GM12878 (cell line): Measurements from ENCODE around the gene GMCL2.
A peak's percentile ranks its signal among the peaks of the same experiment; 100 is the strongest.

ENCODE experiments used
- ATF2 ChIP-seq: IDR thresholded peaks from 2 replicates; pipeline ENCODE4 v1.6.1; 2012; ENCODE audit warnings: low read length, inconsistent platforms
- CTCF ChIP-seq, 3 experiments: IDR thresholded peaks in 2 of 3; conservative IDR thresholded peaks in 1 of 3; 2 replicates each; pipeline ENCODE4 v1.5.1; 2011; ENCODE audit warnings: low read depth in 3 of 3, low read length in 3 of 3, mild to moderate bottlenecking in 3 of 3, control low read depth in 2 of 3, moderate library complexity in 2 of 3, inconsistent platforms in 1 of 3, mixed read lengths in 1 of 3; ENCODE audit not compliant: control insufficient read depth in 2 of 3, insufficient read depth in 1 of 3; ENCODE audit errors: extremely low read depth in 1 of 3
- EP300 ChIP-seq, 2 experiments: fragments of 150-350 bp in 1 of 2; IDR thresholded peaks; 2 replicates each; pipeline ENCODE4 v1.6.1; 2011 to 2012; ENCODE audit warnings: low read depth in 2 of 2, low read length in 2 of 2, borderline replicate concordance in 1 of 2, improper control_type of control experiment in 1 of 2, inconsistent platforms in 1 of 2; ENCODE audit not compliant: control insufficient read depth in 1 of 2
- LARP7 ChIP-seq: fragments of 450-650 bp; IDR thresholded peaks from 2 replicates; pipeline ENCODE4 v1.6.1; 2017; ENCODE audit warnings: mild to moderate bottlenecking
- MTA2 ChIP-seq: fragments of 450-650 bp; IDR thresholded peaks from 2 replicates; pipeline ENCODE4 v1.6.1; 2016; ENCODE audit warnings: low read depth, mild to moderate bottlenecking, moderate library complexity
- POLR2A ChIP-seq: IDR thresholded peaks from 2 replicates; pipeline ENCODE4 v1.6.1; 2011; ENCODE audit warnings: low read depth, mild to moderate bottlenecking, low read length
- POU2F2 ChIP-seq: IDR thresholded peaks from 3 replicates; pipeline ENCODE4 v1.6.1; 2011; ENCODE audit warnings: low read depth, mild to moderate bottlenecking, low read length, borderline replicate concordance
- SP1 ChIP-seq: IDR thresholded peaks from one replicate; pipeline ENCODE4 v1.6.1; 2011; ENCODE audit warnings: low read depth, low read length
- SUZ12 ChIP-seq: fragments of 200-600 bp; sonication (generic); IDR thresholded peaks from one replicate; pipeline ENCODE4 v1.6.1; 2018; ENCODE audit warnings: antibody characterized with exemption, mild to moderate bottlenecking; ENCODE audit not compliant: unreplicated experiment
- USF2 ChIP-seq: IDR thresholded peaks from 2 replicates; pipeline ENCODE4 v1.6.1; 2011; ENCODE audit warnings: low read depth, low read length, improper control_type of control experiment, borderline replicate concordance
- ZNF622 ChIP-seq: fragments of 450-650 bp; IDR thresholded peaks from 2 replicates; pipeline ENCODE4 v1.6.1; 2017; ENCODE audit warnings: mild to moderate bottlenecking, inconsistent platforms

- peak; percentile 85 to 93 (median 89); a peak in 5 of 6 replicates for TF ChIP-seq CTCF (IDR thresholded peaks at IDR 0.05 in 2 of 3, conservative IDR thresholded peaks at IDR 0.05 in 1 of 3; ENCODE audit: control insufficient read depth in 2 of 3, extremely low read depth in 1 of 3, insufficient read depth in 1 of 3, low read depth in 3 of 3, low read length in 3 of 3)
- TF ChIP-seq SP1 = no peak
- no peak for TF ChIP-seq USF2
- TF ChIP-seq POLR2A = peak; percentile 33; the same call in 1 of the 2 replicates
- no peak for TF ChIP-seq POU2F2
- TF ChIP-seq EP300 (IDR thresholded peaks at IDR 0.05; ENCODE audit: borderline replicate concordance in 1 of 2, control insufficient read depth in 1 of 2, low read depth in 2 of 2, low read length in 2 of 2) = no peak
- no peak for TF ChIP-seq ATF2
- TF ChIP-seq SUZ12 = no peak
- TF ChIP-seq LARP7 = no peak
- no peak for TF ChIP-seq ZNF622
- TF ChIP-seq MTA2 = no peak
Measured at GRCh38 chr5:178145965-178146820, 41.0 kb downstream of the GMCL2 start.
